Peyer's patch (tissue), 4 donors: ENCODE measurements around the gene NAALAD2. TPM values are rescaled to one million over a fixed set of nuclear protein-coding genes. Genes with fewer than 3 reads are reported as not detected.
"Not testable (repeated sequence)": the region's sequence is repeated elsewhere in the genome, so short reads cannot be mapped to it uniquely, and the experiment has no call there.

ENCODE experiments used
- DNase-seq, 3 donors: peaks; one replicate each; pipeline ENCODE4 v3.0.0-alpha.2; 2017 to 2019
- H3K27ac ChIP-seq, 4 donors: fragments of 200-600 bp; sonication (generic); one replicate each; pipeline ENCODE4 v1.5.1; 2016 to 2019
- H3K27me3 ChIP-seq, 2 donors: fragments of 200-600 bp; sonication (generic); one replicate each; pipeline ENCODE4 v1.5.1; 2019
- H3K36me3 ChIP-seq, 3 donors: fragments of 200-600 bp; sonication (generic); one replicate each; pipeline ENCODE4 v1.5.1; 2016 to 2019
- H3K4me1 ChIP-seq, 4 donors: fragments of 200-600 bp; sonication (generic); one replicate each; pipeline ENCODE4 v1.5.1; 2016 to 2019
- H3K4me3 ChIP-seq, 4 donors: fragments of 200-600 bp; sonication (generic); 1 replicate in 3 of 4; 2 replicates in 1 of 4; pipeline ENCODE4 v1.5.1; 2016 to 2019; ENCODE audit warnings: mild to moderate bottlenecking in 1 of 4
- H3K9me3 ChIP-seq, 4 donors: fragments of 200-600 bp; sonication (generic); one replicate each; pipeline ENCODE4 v1.5.1; 2016 to 2019; ENCODE audit warnings: mild to moderate bottlenecking in 1 of 4
- CTCF ChIP-seq, 6 experiments: fragments of 450-650 bp in 4 of 6; fragments of 200-600 bp in 2 of 6; sonication (generic) in 1 of 6; IDR thresholded peaks; one replicate each; pipeline ENCODE4 v1.5.1; 2017 to 2019; ENCODE audit warnings: antibody characterized with exemption in 6 of 6, mild to moderate bottlenecking in 3 of 6, moderate library complexity in 1 of 6
- POLR2A ChIP-seq, 2 donors: fragments of 450-650 bp; IDR thresholded peaks; one replicate each; pipeline ENCODE4 v1.5.1; 2017; ENCODE audit warnings: antibody characterized with exemption in 2 of 2, mild to moderate bottlenecking in 2 of 2, moderate library complexity in 2 of 2
- total RNA-seq, 4 donors: library from RNA; depleted of rRNA; stranded (reverse); fragments of >200 nt; gene quantifications; one replicate each; pipeline ENCODE4 v1.1.0, GENCODE V29; 2016

NAALAD2 gene
- total RNA-seq, 4 donors from 2014 or later: 1.7 to 7.0 (median 4.2) TPM; not detected in 1

- Histone ChIP-seq H3K27me3 (no peaks in the 10 kb centered on the region), H3K9me3 (no peaks in the 10 kb centered on the region), H3K4me1 (peaks cover 0 to 3% (median 0%) of the 10 kb centered on the region in 4 donors), H3K27ac (no peak overlapping the region), H3K4me3 (no peak overlapping the region), H3K36me3 (no peaks in the 10 kb centered on the region)
- TF ChIP-seq CTCF (IDR thresholded peaks at IDR 0.05) (no peak), POLR2A (IDR thresholded peaks at IDR 0.05) (no peak)
- DNase-seq: no peak
Observed at GRCh38 chr11:90228056-90228455, 93.6 kb downstream of the NAALAD2 start.

- Histone ChIP-seq H3K27me3 (no peaks in the 10 kb centered on the region), H3K9me3 (no peaks in the 10 kb centered on the region), H3K4me3 (no peak overlapping the region), H3K4me1 (no peaks in the 10 kb centered on the region), H3K36me3 (no peaks in the 10 kb centered on the region), H3K27ac (no peak overlapping the region)
- TF ChIP-seq CTCF (IDR thresholded peaks at IDR 0.05) (no peak), POLR2A (IDR thresholded peaks at IDR 0.05) (no peak)
- DNase-seq: no peak
Observed at GRCh38 chr11:90229791-90230190, 95.3 kb downstream of the NAALAD2 start.

GRCh38 chr11:90234977-90235376, 100.5 kb downstream of the NAALAD2 start:
- Histone ChIP-seq H3K27me3 (no peaks in the 10 kb centered on the region), H3K9me3 (no peaks in the 10 kb centered on the region)

GRCh38 chr11:90235526-90235925, 101.1 kb downstream of the NAALAD2 start:
- Histone ChIP-seq H3K27ac (no peak overlapping the region), H3K27me3 (no peaks in the 10 kb centered on the region), H3K36me3 (no peaks in the 10 kb centered on the region), H3K4me3 (no peak overlapping the region), H3K9me3 (no peaks in the 10 kb centered on the region), H3K4me1 (no peaks in the 10 kb centered on the region)
- DNase-seq: no peak
- no peak for TF ChIP-seq POLR2A (IDR thresholded peaks at IDR 0.05)
- TF ChIP-seq CTCF (IDR thresholded peaks at IDR 0.05): no peak

More at GRCh38 chr11:90234977-90235376, 100.5 kb downstream of the NAALAD2 start:
- Histone ChIP-seq H3K36me3 (no peaks in the 10 kb centered on the region), H3K27ac (no peak overlapping the region), H3K4me3 (no peak overlapping the region), H3K4me1 (no peaks in the 10 kb centered on the region)
- TF ChIP-seq POLR2A (IDR thresholded peaks at IDR 0.05): no peak
- no peak for TF ChIP-seq CTCF (IDR thresholded peaks at IDR 0.05)
- no peak for DNase-seq

- Histone ChIP-seq H3K9me3 (no peaks in the 10 kb centered on the region), H3K4me1 (no peaks in the 10 kb centered on the region), H3K27me3 (no peaks in the 10 kb centered on the region), H3K27ac (no peak overlapping the region), H3K36me3 (no peaks in the 10 kb centered on the region), H3K4me3 (no peak overlapping the region)
- TF ChIP-seq CTCF (IDR thresholded peaks at IDR 0.05): no peak
- TF ChIP-seq POLR2A (IDR thresholded peaks at IDR 0.05): no peak
- DNase-seq: no peak
Observed at GRCh38 chr11:90237004-90237403, 102.5 kb downstream of the NAALAD2 start.

GRCh38 chr11:90239967-90240636, 105.6 kb downstream of the NAALAD2 start:
- H3K27ac ChIP-seq, H3K9me3 ChIP-seq, DNase-seq, H3K4me1 ChIP-seq, H3K36me3 ChIP-seq, H3K4me3 ChIP-seq, H3K27me3 ChIP-seq: not testable (repeated sequence)
